Activated CD8-positive, alpha-beta memory T cell treated with anti-CD3 and anti-CD28 coated beads for 4 hours (primary cell): ENCODE results near the gene CASK.
"Not testable (repeated sequence)": the region's sequence is repeated elsewhere in the genome, so short reads cannot be mapped to it uniquely, and the experiment has no call there.

Experiments used
- DNase-seq, 2 donors: peaks; one replicate each; pipeline ENCODE4 v3.0.0-alpha.2; 2020; ENCODE audit warnings: low read depth in 2 of 2

CASK gene

GRCh38 chrX:41693024-41693423, 230.3 kb downstream of the CASK start:
- DNase-seq = no peak

GRCh38 chrX:41692162-41692749, 231.1 kb downstream of the CASK start:
- DNase-seq = no peak

GRCh38 chrX:41689711-41690110, 233.6 kb downstream of the CASK start:
- DNase-seq = no peak

- no peak for DNase-seq
These were observed 234.5 kb downstream of the CASK start, which contains the start of gene GPR34 for GRCh38 chrX:41688835-41689234. GPR34 (plus strand) TSS chrX:41688973; CDS start chrX:41695634, 6,661 bp downstream.

- no peak for DNase-seq
These were observed 235.2 kb downstream of the CASK start for GRCh38 chrX:41688156-41688555.

GRCh38 chrX:41686788-41687187, 236.6 kb downstream of the CASK start:
- DNase-seq = no peak

GRCh38 chrX:41684940-41685339, 238.4 kb downstream of the CASK start:
- DNase-seq = no peak

- no peak for DNase-seq
These were observed 239.2 kb downstream of the CASK start for GRCh38 chrX:41684138-41684537.

GRCh38 chrX:41677183-41678060, 245.9 kb downstream of the CASK start:
- no peak for DNase-seq

- not testable (repeated sequence) for DNase-seq
These were observed 247.0 kb downstream of the CASK start for GRCh38 chrX:41676361-41676760.

- DNase-seq = no peak
These were observed 250.7 kb downstream of the CASK start for GRCh38 chrX:41672643-41673042.

- no peak for DNase-seq
These were observed 252.3 kb downstream of the CASK start for GRCh38 chrX:41671082-41671481.

- no peak for DNase-seq
These were observed 253.2 kb downstream of the CASK start for GRCh38 chrX:41670112-41670511.

- DNase-seq = no peak
These were observed 255.7 kb downstream of the CASK start for GRCh38 chrX:41667631-41668030.

- no peak for DNase-seq
These were observed 257.1 kb downstream of the CASK start for GRCh38 chrX:41666251-41666650.

- DNase-seq = no peak
These were observed 257.7 kb downstream of the CASK start for GRCh38 chrX:41665686-41666085.

- no peak for DNase-seq
These were observed 258.4 kb downstream of the CASK start for GRCh38 chrX:41664908-41665307.

GRCh38 chrX:41664375-41664901, 258.9 kb downstream of the CASK start:
- no peak for DNase-seq

GRCh38 chrX:41661366-41662095, 261.8 kb downstream of the CASK start:
- DNase-seq = no peak

- no peak for DNase-seq
These were observed 267.7 kb downstream of the CASK start for GRCh38 chrX:41655631-41656030.

- no peak for DNase-seq
These were observed 268.3 kb downstream of the CASK start for GRCh38 chrX:41655101-41655500.

GRCh38 chrX:41653125-41653524, 270.2 kb downstream of the CASK start:
- DNase-seq = no peak
